OCI-LY1 (cell line): ENCODE data around the gene ST14.

Experiments
- H2AFZ ChIP-seq: fragments of 200-600 bp; sonication (generic), shearing (Covaris generic); 2 replicates; pipeline ENCODE4 v1.6.0; 2014; ENCODE audit warnings: antibody characterized with exemption, mild to moderate bottlenecking, low read length
- H3F3A ChIP-seq: fragments of 200-600 bp; sonication (generic), shearing (Covaris generic); 2 replicates; pipeline ENCODE4 v1.6.0; 2014; ENCODE audit warnings: mild to moderate bottlenecking, antibody characterized with exemption, low read length, moderate library complexity; ENCODE audit not compliant: insufficient read depth
- H3K27ac ChIP-seq: fragments of 200-600 bp; sonication (generic); 2 replicates; pipeline ENCODE4 v1.5.1; 2014; ENCODE audit warnings: low read length, mixed run types, mild to moderate bottlenecking, low read depth; ENCODE audit not compliant: poor library complexity, severe bottlenecking
- H3K27me3 ChIP-seq: fragments of 200-600 bp; sonication (generic); 2 replicates; pipeline ENCODE4 v1.6.0; 2014; ENCODE audit warnings: antibody characterized with exemption, mild to moderate bottlenecking, low read length, moderate library complexity; ENCODE audit not compliant: insufficient read depth
- H3K36me3 ChIP-seq: fragments of 200-600 bp; sonication (generic); 2 replicates; pipeline ENCODE4 v1.6.1; 2014; ENCODE audit warnings: mild to moderate bottlenecking, antibody characterized with exemption, low read length, moderate library complexity, mixed read lengths; ENCODE audit not compliant: insufficient read depth
- H3K4me1 ChIP-seq: fragments of 200-600 bp; sonication (generic); 2 replicates; pipeline ENCODE4 v1.5.1; 2014; ENCODE audit warnings: mild to moderate bottlenecking, low read length, moderate library complexity; ENCODE audit not compliant: insufficient read depth, severe bottlenecking
- H3K4me2 ChIP-seq: fragments of 200-600 bp; sonication (generic), shearing (Covaris generic); 2 replicates; pipeline ENCODE4 v1.6.1; 2014; ENCODE audit warnings: low read length
- H3K4me3 ChIP-seq: fragments of 200-600 bp; sonication (generic); 2 replicates; pipeline ENCODE4 v1.5.1; 2014; ENCODE audit warnings: low read length, low read depth, mild to moderate bottlenecking, mixed read lengths; ENCODE audit not compliant: poor library complexity, severe bottlenecking
- H3K79me2 ChIP-seq: fragments of 200-600 bp; shearing (Covaris generic); 2 replicates; pipeline ENCODE4 v1.6.1; 2016; ENCODE audit warnings: mixed run types, low read length, mixed read lengths; ENCODE audit not compliant: insufficient read depth
- H3K9ac ChIP-seq: fragments of 200-600 bp; sonication (generic), shearing (Covaris generic); 2 replicates; pipeline ENCODE4 v1.6.1; 2014; ENCODE audit warnings: mild to moderate bottlenecking, low read length, mixed read lengths
- H3K9me2 ChIP-seq: fragments of 200-600 bp; sonication (generic), shearing (Covaris generic); 2 replicates; pipeline ENCODE4 v1.6.1; 2014; ENCODE audit warnings: low read depth, mild to moderate bottlenecking, low read length, mixed read lengths
- H3K9me3 ChIP-seq: fragments of 200-600 bp; shearing (Covaris generic); 2 replicates; pipeline ENCODE4 v1.6.1; 2014; ENCODE audit warnings: low read length, mixed read lengths
- H4K20me1 ChIP-seq: fragments of 200-600 bp; sonication (generic), shearing (Covaris generic); 2 replicates; pipeline ENCODE4 v1.6.0; 2016; ENCODE audit warnings: mild to moderate bottlenecking, low read length; ENCODE audit not compliant: insufficient read depth
- EZH2 ChIP-seq: fragments of 200-600 bp; sonication (generic), shearing (Covaris generic); IDR thresholded peaks from 2 replicates; pipeline ENCODE4 v1.8.0; 2017; ENCODE audit warnings: borderline replicate concordance, mixed run types, mild to moderate bottlenecking, antibody characterized with exemption, low read length, moderate library complexity, mixed read lengths
- TF ChIP-seq, protein P1 (sequence below): fragments of 200-600 bp; sonication (generic), shearing (Covaris generic); IDR thresholded peaks from 2 replicates; pipeline ENCODE4 v1.5.1; 2017; ENCODE audit warnings: mild to moderate bottlenecking, antibody characterized with exemption, low read length, moderate library complexity, mixed read lengths

Gene ST14

DNA sequence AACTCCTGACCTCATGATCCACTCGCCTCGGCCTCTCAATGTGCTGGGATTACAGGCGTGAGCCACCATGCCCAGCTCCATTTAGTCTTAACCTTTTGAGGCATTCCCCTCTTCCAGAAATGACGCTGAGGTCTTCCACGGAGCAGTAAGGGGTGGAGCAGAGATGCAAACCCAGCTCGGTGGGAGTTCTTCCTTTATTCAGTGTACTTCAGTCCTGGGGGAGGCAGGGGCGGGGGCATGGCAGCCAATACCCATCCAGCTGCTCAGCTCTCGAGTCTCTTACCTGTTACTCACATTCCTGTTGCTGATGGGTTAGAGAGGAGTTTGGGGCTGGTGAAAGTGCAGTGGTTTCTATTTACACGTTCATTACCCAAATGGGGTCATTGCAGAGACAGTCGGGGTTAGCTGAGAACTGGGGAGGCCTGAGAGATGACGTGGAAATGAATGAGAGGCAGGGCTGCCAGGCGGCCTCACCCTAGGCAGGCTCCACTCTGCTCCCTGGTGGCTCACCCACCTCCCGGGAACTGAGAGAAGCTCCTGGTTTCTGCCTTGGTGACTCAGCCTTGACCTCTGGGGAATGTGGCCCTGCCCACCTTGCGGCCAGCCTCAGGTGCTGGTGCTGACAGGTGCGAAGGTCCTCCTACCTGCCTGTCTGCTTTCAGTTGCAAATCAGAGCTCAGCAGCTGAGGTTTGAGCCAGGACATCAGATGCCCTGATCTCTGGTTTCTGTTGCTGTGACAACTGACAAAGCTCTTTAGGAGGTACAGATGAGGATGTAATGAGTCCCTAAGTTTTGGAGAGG is 13.4 kb upstream of the ST14 start:
- H3K27ac ChIP-seq: peak overlapping the region; percentile 79
- H4K20me1 ChIP-seq: no peaks in the 10 kb centered on the region
- no peak for TF ChIP-seq EZH2
- TF ChIP-seq, protein P1, sequence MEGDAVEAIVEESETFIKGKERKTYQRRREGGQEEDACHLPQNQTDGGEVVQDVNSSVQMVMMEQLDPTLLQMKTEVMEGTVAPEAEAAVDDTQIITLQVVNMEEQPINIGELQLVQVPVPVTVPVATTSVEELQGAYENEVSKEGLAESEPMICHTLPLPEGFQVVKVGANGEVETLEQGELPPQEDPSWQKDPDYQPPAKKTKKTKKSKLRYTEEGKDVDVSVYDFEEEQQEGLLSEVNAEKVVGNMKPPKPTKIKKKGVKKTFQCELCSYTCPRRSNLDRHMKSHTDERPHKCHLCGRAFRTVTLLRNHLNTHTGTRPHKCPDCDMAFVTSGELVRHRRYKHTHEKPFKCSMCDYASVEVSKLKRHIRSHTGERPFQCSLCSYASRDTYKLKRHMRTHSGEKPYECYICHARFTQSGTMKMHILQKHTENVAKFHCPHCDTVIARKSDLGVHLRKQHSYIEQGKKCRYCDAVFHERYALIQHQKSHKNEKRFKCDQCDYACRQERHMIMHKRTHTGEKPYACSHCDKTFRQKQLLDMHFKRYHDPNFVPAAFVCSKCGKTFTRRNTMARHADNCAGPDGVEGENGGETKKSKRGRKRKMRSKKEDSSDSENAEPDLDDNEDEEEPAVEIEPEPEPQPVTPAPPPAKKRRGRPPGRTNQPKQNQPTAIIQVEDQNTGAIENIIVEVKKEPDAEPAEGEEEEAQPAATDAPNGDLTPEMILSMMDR: peak; percentile 30
- H2AFZ ChIP-seq: no peak overlapping the region
- H3K9me3 ChIP-seq: no peaks in the 10 kb centered on the region
- H3F3A ChIP-seq: peaks cover 4% of the 10 kb centered on the region; the same call in 1 of the 2 replicates
- H3K4me1 ChIP-seq: peaks cover 39% of the 10 kb centered on the region
- H3K36me3 ChIP-seq: peaks cover 55% of the 10 kb centered on the region
- no peaks in the 10 kb centered on the region for H3K27me3 ChIP-seq
- H3K79me2 ChIP-seq: no peaks in the 10 kb centered on the region
- H3K4me2 ChIP-seq: peak overlapping the region; percentile 28; the same call in 1 of the 2 replicates
- H3K9me2 ChIP-seq: no peaks in the 10 kb centered on the region
- H3K4me3 ChIP-seq: no peak overlapping the region
- H3K9ac ChIP-seq: no peak overlapping the region; the same call in 1 of the 2 replicates

DNA sequence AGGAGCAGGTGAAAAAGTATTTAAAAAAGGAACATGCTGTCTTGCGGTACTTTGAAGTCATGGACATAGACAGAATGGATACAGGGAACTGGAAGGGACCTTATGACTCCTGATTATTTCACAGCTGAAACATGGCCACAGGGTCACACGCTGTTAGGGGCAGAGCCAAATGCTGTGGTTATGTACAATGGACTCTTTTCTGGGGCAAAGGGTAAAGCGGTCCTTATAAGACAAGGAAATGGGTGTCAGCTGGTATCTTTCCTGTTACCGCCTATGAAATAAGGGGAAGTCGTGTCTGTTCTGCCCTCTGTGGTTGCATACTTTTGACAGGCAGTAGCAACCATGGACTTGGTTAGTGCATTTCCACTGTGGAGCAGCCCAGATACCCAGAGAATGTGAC is 12.8 kb upstream of the ST14 start:
- H3F3A ChIP-seq: peaks cover 4% of the 10 kb centered on the region; the same call in 1 of the 2 replicates

DNA sequence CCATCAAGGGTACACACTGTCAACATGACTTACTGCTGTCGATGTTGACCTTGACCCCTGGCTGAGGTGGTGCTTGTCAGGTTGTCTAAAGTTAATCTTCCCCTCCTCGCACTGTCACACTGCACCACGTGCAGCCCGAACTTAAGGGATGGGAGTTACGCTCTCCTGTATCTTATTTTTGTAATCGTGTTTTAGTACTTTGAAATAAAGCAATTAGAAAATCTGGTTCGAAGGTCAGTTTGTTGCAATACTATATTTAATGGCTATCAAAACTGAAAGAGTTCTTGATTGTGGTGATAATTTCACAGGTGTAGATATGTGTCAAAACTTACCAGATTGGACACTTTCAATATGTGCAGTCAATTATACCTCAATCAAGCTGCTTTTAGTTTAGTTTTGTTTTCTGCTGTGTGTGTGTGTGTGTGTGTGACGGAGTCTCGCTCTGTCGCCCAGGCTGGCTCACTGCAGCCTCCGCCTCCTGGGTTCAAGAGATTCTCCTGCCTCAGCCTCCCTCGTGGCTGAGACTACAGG is 10.7 kb upstream of the ST14 start:
- H3K27ac ChIP-seq: peak overlapping the region; percentile 28

More for the DNA sequence above, 12.8 kb upstream of the ST14 start:
- H3K79me2 ChIP-seq: no peaks in the 10 kb centered on the region
- H3K4me1 ChIP-seq: peaks cover 45% of the 10 kb centered on the region
- H3K27me3 ChIP-seq: no peaks in the 10 kb centered on the region
- no peak overlapping the region for H2AFZ ChIP-seq
- H4K20me1 ChIP-seq: no peaks in the 10 kb centered on the region
- H3K4me2 ChIP-seq: peak overlapping the region; percentile 28; the same call in 1 of the 2 replicates
- H3K9me3 ChIP-seq: no peaks in the 10 kb centered on the region
- H3K9me2 ChIP-seq: no peaks in the 10 kb centered on the region
- peak overlapping the region; percentile 79 for H3K27ac ChIP-seq
- no peak overlapping the region; the same call in 1 of the 2 replicates for H3K9ac ChIP-seq
- TF ChIP-seq EZH2: no peak
- TF ChIP-seq, protein P1: no peak
- no peak overlapping the region for H3K4me3 ChIP-seq
- peaks cover 49% of the 10 kb centered on the region for H3K36me3 ChIP-seq

More for the DNA sequence above, 10.7 kb upstream of the ST14 start:
- Histone ChIP-seq H4K20me1 (no peaks in the 10 kb centered on the region), H3K36me3 (peaks cover 28% of the 10 kb centered on the region; the same call in 1 of the 2 replicates), H3K4me3 (no peak overlapping the region), H3K9me2 (no peaks in the 10 kb centered on the region), H3K4me1 (peaks cover 62% of the 10 kb centered on the region), H3K9me3 (no peaks in the 10 kb centered on the region), H3K4me2 (no peak overlapping the region), H3K9ac (no peak overlapping the region), H3F3A (peaks cover under 1% of the 10 kb centered on the region; the same call in 1 of the 2 replicates), H3K27me3 (no peaks in the 10 kb centered on the region), H3K79me2 (no peaks in the 10 kb centered on the region), H2AFZ (no peak overlapping the region)
- no peak for TF ChIP-seq EZH2
- TF ChIP-seq, protein P1: no peak
